Measurements from ENCODE around the gene FNBP1. TPM values are rescaled to one million over a fixed set of nuclear protein-coding genes. Genes with fewer than 3 reads are reported as not detected.
"Not testable (repeated sequence)": the region's sequence is repeated elsewhere in the genome, so short reads cannot be mapped to it uniquely, and the experiment has no call there.

FNBP1 gene
- total and polyA plus RNA-seq, 2 donors (not counting 1 experiment from before 2014, with no cell fraction given), result 42.9 to 318 TPM

DNA sequence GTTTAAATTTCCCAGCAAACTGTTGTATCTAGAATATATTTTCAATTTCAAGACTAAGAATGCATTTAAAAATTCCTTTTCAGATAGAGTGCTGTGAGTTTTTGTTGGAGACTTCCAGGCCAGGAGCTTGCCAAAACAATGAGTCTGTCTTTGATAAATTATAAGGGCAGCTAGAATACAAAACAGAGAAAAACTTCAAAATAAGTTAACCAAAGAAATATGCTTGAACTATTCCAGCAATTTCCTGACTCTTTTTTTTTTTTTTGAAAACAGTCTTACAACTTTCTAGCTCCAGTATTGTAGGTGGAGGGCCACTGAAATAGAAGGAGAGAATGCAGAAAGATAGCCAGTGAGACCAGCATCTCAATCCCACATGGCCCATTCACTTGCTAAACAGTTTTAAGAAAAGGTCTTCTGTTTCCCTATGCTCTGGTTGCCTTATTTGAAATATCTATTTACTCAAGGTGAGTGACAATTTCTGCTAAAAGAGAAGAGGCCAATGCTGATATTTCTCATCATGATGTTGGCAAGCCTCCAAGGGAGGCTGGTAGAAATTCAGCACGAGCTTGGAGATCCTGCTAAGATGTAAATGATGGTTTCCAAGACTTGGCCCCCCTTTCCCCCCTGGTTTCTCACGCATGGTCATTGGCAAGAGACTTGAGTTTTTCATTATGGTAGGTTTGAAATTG is 104.6 kb downstream of the FNBP1 start:
- Mint-ChIP-seq H3K27me3 (no peaks in the 10 kb centered on the region), H3K9me3 (ENCODE audit: insufficient read depth) (no peaks in the 10 kb centered on the region), H3K4me1 (peaks cover 22% of the 10 kb centered on the region), H3K4me3 (no peak overlapping the region), H3K27ac (peak overlapping the region; percentile 16)
- TF ChIP-seq, protein P1, sequence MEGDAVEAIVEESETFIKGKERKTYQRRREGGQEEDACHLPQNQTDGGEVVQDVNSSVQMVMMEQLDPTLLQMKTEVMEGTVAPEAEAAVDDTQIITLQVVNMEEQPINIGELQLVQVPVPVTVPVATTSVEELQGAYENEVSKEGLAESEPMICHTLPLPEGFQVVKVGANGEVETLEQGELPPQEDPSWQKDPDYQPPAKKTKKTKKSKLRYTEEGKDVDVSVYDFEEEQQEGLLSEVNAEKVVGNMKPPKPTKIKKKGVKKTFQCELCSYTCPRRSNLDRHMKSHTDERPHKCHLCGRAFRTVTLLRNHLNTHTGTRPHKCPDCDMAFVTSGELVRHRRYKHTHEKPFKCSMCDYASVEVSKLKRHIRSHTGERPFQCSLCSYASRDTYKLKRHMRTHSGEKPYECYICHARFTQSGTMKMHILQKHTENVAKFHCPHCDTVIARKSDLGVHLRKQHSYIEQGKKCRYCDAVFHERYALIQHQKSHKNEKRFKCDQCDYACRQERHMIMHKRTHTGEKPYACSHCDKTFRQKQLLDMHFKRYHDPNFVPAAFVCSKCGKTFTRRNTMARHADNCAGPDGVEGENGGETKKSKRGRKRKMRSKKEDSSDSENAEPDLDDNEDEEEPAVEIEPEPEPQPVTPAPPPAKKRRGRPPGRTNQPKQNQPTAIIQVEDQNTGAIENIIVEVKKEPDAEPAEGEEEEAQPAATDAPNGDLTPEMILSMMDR (IDR thresholded peaks at IDR 0.05), result no peak
- no peak for TF ChIP-seq EZH2 (IDR thresholded peaks at IDR 0.05; ENCODE audit: borderline replicate concordance, insufficient read depth, low read depth, low read length, poor library complexity, severe bottlenecking)
- Histone ChIP-seq H3K4me2 (replicated peaks; ENCODE audit: low read depth, low read length, poor library complexity, severe bottlenecking) (no peak overlapping the region), H2AFZ (ENCODE audit: insufficient read depth, low read depth, low read length, poor library complexity, severe bottlenecking) (no peak overlapping the region), H3K9ac (ENCODE audit: low read length) (no peak overlapping the region), H3K27me3 (replicated peaks in 1 of 4; ENCODE audit: control extremely low read depth in 1 of 4, control insufficient read depth in 3 of 4, insufficient read depth in 4 of 4, low read length in 3 of 4) (no peaks in the 10 kb centered on the region), H3K9me3 (ENCODE audit: control extremely low read depth in 1 of 3, control insufficient read depth in 2 of 3, insufficient read depth in 1 of 3, low read length in 2 of 3) (peaks cover 2 to 18% (median 3%) of the 10 kb centered on the region in 3 donors), H3K27ac (ENCODE audit: low read length in 2 of 2) (peak overlapping the region in 1 of 2 donors; percentile 33), H3K4me3 (ENCODE audit: control extremely low read depth in 1 of 5, extremely low read depth in 1 of 5, insufficient read depth in 1 of 5, low read depth in 2 of 5, low read length in 4 of 5) (no peak overlapping the region), H3K4me1 (ENCODE audit: control insufficient read depth in 2 of 2, insufficient read depth in 2 of 2, low read length in 2 of 2) (peaks cover 0 to 16% of the 10 kb centered on the region in 2 donors), H3K79me2 (ENCODE audit: control insufficient read depth, insufficient read depth, low read length) (peaks cover 77% of the 10 kb centered on the region), H3K36me3 (replicated peaks in 1 of 2; ENCODE audit: control extremely low read depth in 1 of 2, control insufficient read depth in 1 of 2, extremely low read depth in 1 of 2, insufficient read depth in 2 of 2, low read length in 1 of 2) (peaks cover 6 to 37% of the 10 kb centered on the region in 2 experiments), H4K20me1 (ENCODE audit: control insufficient read depth, insufficient read depth, low read length, poor library complexity, severe bottlenecking) (peaks cover 8% of the 10 kb centered on the region)
- DNase-seq, result no peak
- ATAC-seq (ENCODE audit: low read depth), result no peak
- ChIA-PET CTCF (interaction anchor here (0.7 to 1.0 kb wide), 3 partner anchors 16 to 131 kb away, joined by 3 read pairs; no protein-coding TSS in a partner anchor), POLR2A (interaction anchor here (0.7 kb wide), 1 partner anchor 564 kb away, joined by 6 read pairs; no protein-coding TSS in a partner anchor)
- 82% methylated on average over 1 of the region's 2 CpGs for WGBS (ENCODE audit: insufficient coverage)
- intact Hi-C loops (cut with micrococcal nuclease), result no loop called here

DNA sequence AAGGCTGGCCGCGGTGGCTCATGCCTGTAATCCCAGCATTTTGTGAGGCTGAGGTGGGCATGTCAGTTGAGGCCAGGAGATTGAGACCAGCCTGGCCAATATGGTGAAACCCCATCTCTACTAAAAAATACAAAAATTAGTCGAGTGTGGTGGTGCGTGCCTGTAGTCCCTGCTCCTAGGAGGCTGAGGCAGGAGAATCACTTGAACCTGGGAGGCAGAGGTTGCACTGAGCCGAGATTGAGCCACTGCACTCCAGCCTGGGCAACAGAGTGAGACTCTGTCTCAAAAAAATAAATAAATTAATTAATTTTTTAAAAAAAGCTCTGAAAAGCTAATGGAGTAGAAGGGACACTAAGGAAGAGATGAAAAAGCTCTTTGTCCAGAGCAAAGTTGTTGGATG is 105.1 kb downstream of the FNBP1 start:
- intact Hi-C loops (cut with micrococcal nuclease); H3K9me3 Mint-ChIP-seq (ENCODE audit: insufficient read depth); H3K4me2 ChIP-seq (replicated peaks; ENCODE audit: low read depth, low read length, poor library complexity, severe bottlenecking); H4K20me1 ChIP-seq (ENCODE audit: control insufficient read depth, insufficient read depth, low read length, poor library complexity, severe bottlenecking); H3K27ac Mint-ChIP-seq; H3K27ac ChIP-seq (ENCODE audit: low read length in 2 of 2); H3K4me3 Mint-ChIP-seq; H3K27me3 Mint-ChIP-seq; ATAC-seq (ENCODE audit: low read depth); DNase-seq; H3K27me3 ChIP-seq (replicated peaks in 1 of 4; ENCODE audit: control extremely low read depth in 1 of 4, control insufficient read depth in 3 of 4, insufficient read depth in 4 of 4, low read length in 3 of 4); H3K9ac ChIP-seq (ENCODE audit: low read length); H3K4me3 ChIP-seq (ENCODE audit: control extremely low read depth in 1 of 5, extremely low read depth in 1 of 5, insufficient read depth in 1 of 5, low read depth in 2 of 5, low read length in 4 of 5); H2AFZ ChIP-seq (ENCODE audit: insufficient read depth, low read depth, low read length, poor library complexity, severe bottlenecking): not testable (repeated sequence)
- no CpG with 5 or more reads among the region's 5 CpGs for WGBS (ENCODE audit: insufficient coverage)
- H3K79me2 ChIP-seq (ENCODE audit: control insufficient read depth, insufficient read depth, low read length), result peaks cover 76% of the 10 kb centered on the region
- H3K9me3 ChIP-seq (ENCODE audit: control extremely low read depth in 1 of 3, control insufficient read depth in 2 of 3, insufficient read depth in 1 of 3, low read length in 2 of 3), result peaks cover 2 to 17% (median 3%) of the 10 kb centered on the region in 3 donors
- peaks cover 4 to 21% of the 10 kb centered on the region in 2 donors for H3K4me1 ChIP-seq (ENCODE audit: control insufficient read depth in 2 of 2, insufficient read depth in 2 of 2, low read length in 2 of 2)
- peaks cover 27% of the 10 kb centered on the region for H3K4me1 Mint-ChIP-seq
- H3K36me3 ChIP-seq (replicated peaks in 1 of 2; ENCODE audit: control extremely low read depth in 1 of 2, control insufficient read depth in 1 of 2, extremely low read depth in 1 of 2, insufficient read depth in 2 of 2, low read length in 1 of 2), result peaks cover 6 to 35% of the 10 kb centered on the region in 2 experiments
- ChIA-PET CTCF (interaction anchor here (0.8 kb wide), 1 partner anchor 45 kb away, joined by 3 read pairs; no protein-coding TSS in a partner anchor), POLR2A (interaction anchor here (0.7 kb wide), 1 partner anchor 563 kb away, joined by 6 read pairs; no protein-coding TSS in a partner anchor)

All from B cell (primary cell).